SK-N-SH (cell line): ENCODE measurements around the gene LPP. TPM values are rescaled to one million over a fixed set of nuclear protein-coding genes. Genes with fewer than 3 reads are reported as not detected.
"Not testable (repeated sequence)": the region's sequence is repeated elsewhere in the genome, so short reads cannot be mapped to it uniquely, and the experiment has no call there.

Experiments used
- CTCF ChIA-PET: fragments of 300-600, 350-600 bp; formaldehyde crosslinking; extraction: SDS; loops from one replicate; lab custom pipeline; 2021; lab: Yijun Ruan, JAX
- POLR2A ChIA-PET: fragments of 350-600 bp; sonication (Branson Sonifier 250); formaldehyde crosslinking; extraction: SDS; loops from one replicate; lab custom pipeline; 2020; ENCODE audit warnings: antibody characterized with exemption, inconsistent platforms; lab: Yijun Ruan, JAX
- DNase-seq: peaks from one replicate; pipeline ENCODE4 v3.0.0; 2012
- H2AFZ ChIP-seq: fragments of 200-600 bp; sonication (generic); 2 replicates; pipeline ENCODE4 v1.8.1; 2016; ENCODE audit warnings: antibody characterized with exemption, mild to moderate bottlenecking, low read depth
- H3F3A ChIP-seq: fragments of 200-600 bp; sonication (generic); replicated peaks from 2 replicates; pipeline ENCODE3; 2016; ENCODE audit warnings: antibody characterized with exemption, mild to moderate bottlenecking; ENCODE audit not compliant: insufficient read depth
- H3K27ac ChIP-seq, 2 experiments: fragments of 200-500 bp in 1 of 2; fragments of 200-600 bp in 1 of 2; sonication (Bioruptor generic) in 1 of 2; sonication (generic), shearing (Covaris generic) in 1 of 2; 2 replicates each; pipeline versions ENCODE4 v1.5.1 to v1.6.1; 2014 to 2016; ENCODE audit warnings: low read depth in 2 of 2, inconsistent platforms in 1 of 2, low read length in 1 of 2, mild to moderate bottlenecking in 1 of 2, mixed read lengths in 1 of 2
- H3K27me3 ChIP-seq: fragments of 200-600 bp; sonication (generic), shearing (Covaris generic); 2 replicates; pipeline ENCODE4 v1.6.1; 2016; ENCODE audit warnings: mixed run types; ENCODE audit not compliant: insufficient read depth
- H3K36me3 ChIP-seq, 2 experiments: fragments of 200-500 bp in 1 of 2; fragments of 200-600 bp in 1 of 2; sonication (Bioruptor generic) in 1 of 2; sonication (generic) in 1 of 2; replicated peaks in 1 of 2; 2 replicates each; pipeline versions ENCODE3 to v1.5.1; 2014 to 2016; ENCODE audit warnings: low read length in 1 of 2, mild to moderate bottlenecking in 1 of 2; ENCODE audit not compliant: insufficient read depth in 2 of 2, control insufficient read depth in 1 of 2
- H3K4me1 ChIP-seq, 2 experiments: fragments of 200-500 bp in 1 of 2; fragments of 200-600 bp in 1 of 2; sonication (Bioruptor generic) in 1 of 2; sonication (generic), shearing (Covaris generic) in 1 of 2; 2 replicates each; pipeline versions ENCODE4 v1.5.1 to v1.6.1; 2014 to 2016; ENCODE audit warnings: low read depth in 1 of 2, low read length in 1 of 2, mixed run types in 1 of 2; ENCODE audit not compliant: insufficient read depth in 2 of 2, control insufficient read depth in 1 of 2
- H3K4me2 ChIP-seq: fragments of 200-600 bp; sonication (generic), shearing (Covaris generic); 2 replicates; pipeline ENCODE4 v1.6.1; 2017; ENCODE audit warnings: mixed run types
- H3K4me3 ChIP-seq, 2 experiments: fragments of 200-500 bp in 1 of 2; fragments of 200-600 bp in 1 of 2; sonication (Bioruptor generic) in 1 of 2; sonication (generic), shearing (Covaris generic) in 1 of 2; 2 replicates each; pipeline versions ENCODE4 v1.5.1 to v1.8.1; 2014 to 2016; ENCODE audit warnings: low read depth in 2 of 2, inconsistent platforms in 1 of 2, low read length in 1 of 2, mild to moderate bottlenecking in 1 of 2, mixed read lengths in 1 of 2, moderate library complexity in 1 of 2
- H3K79me2 ChIP-seq: fragments of 200-600 bp; sonication (generic); 2 replicates; pipeline ENCODE4 v1.8.1; 2017; ENCODE audit warnings: mild to moderate bottlenecking; ENCODE audit not compliant: insufficient read depth
- H3K9ac ChIP-seq: fragments of 200-600 bp; sonication (generic); 2 replicates; pipeline ENCODE4 v1.6.1; 2017; ENCODE audit warnings: mixed run types
- H3K9me2 ChIP-seq: fragments of 200-600 bp; sonication (generic); 2 replicates; pipeline ENCODE4 v1.6.1; 2017; ENCODE audit warnings: mixed run types
- H3K9me3 ChIP-seq: fragments of 200-600 bp; sonication (generic); 2 replicates; pipeline ENCODE4 v1.6.1; 2017; ENCODE audit warnings: mixed run types, mild to moderate bottlenecking, moderate library complexity
- H4K20me1 ChIP-seq: fragments of 200-600 bp; sonication (generic); 2 replicates; pipeline ENCODE4 v1.6.1; 2017; ENCODE audit warnings: mild to moderate bottlenecking, mixed run types; ENCODE audit not compliant: insufficient read depth
- CHD2 ChIP-seq: fragments of 150-350 bp; IDR thresholded peaks from 2 replicates; pipeline ENCODE4 v1.6.1; 2018; ENCODE audit warnings: low read length; ENCODE audit not compliant: partially characterized antibody
- CTCF ChIP-seq: fragments of 200-600 bp; sonication (generic); IDR thresholded peaks from 2 replicates; pipeline ENCODE4 v1.6.1; 2017; ENCODE audit warnings: antibody characterized with exemption, mild to moderate bottlenecking, moderate library complexity
- ELF1 ChIP-seq: IDR thresholded peaks from 2 replicates; pipeline ENCODE4 v1.4.0; 2012
- GABPA ChIP-seq: IDR thresholded peaks from 2 replicates; pipeline ENCODE4 v1.4.0; 2012; ENCODE audit warnings: low read depth, mild to moderate bottlenecking
- IRF3 ChIP-seq: fragments of 150-350 bp; IDR thresholded peaks from 2 replicates; pipeline ENCODE4 v1.6.1; 2016; ENCODE audit warnings: mild to moderate bottlenecking, low read depth, low read length
- MEF2A ChIP-seq: IDR thresholded peaks from 2 replicates; pipeline ENCODE4 v1.4.0; 2012; ENCODE audit warnings: low read depth, borderline replicate concordance
- NRF1 ChIP-seq: IDR thresholded peaks from 2 replicates; pipeline ENCODE4 v1.6.1; 2012; ENCODE audit warnings: low read depth, mild to moderate bottlenecking, low read length
- POLR2AphosphoS5 ChIP-seq: IDR thresholded peaks from 2 replicates; pipeline ENCODE4 v1.6.1; 2012; ENCODE audit warnings: low read depth, low read length
- RCOR1 ChIP-seq: fragments of 150-350 bp; IDR thresholded peaks from 2 replicates; pipeline ENCODE4 v1.6.1; 2017; ENCODE audit warnings: antibody characterized with exemption, low read length
- RFX5 ChIP-seq: IDR thresholded peaks from 2 replicates; pipeline ENCODE4 v1.6.1; 2012; ENCODE audit warnings: mild to moderate bottlenecking, improper control_type of control experiment, low read length
- SIN3A ChIP-seq: IDR thresholded peaks from 2 replicates; pipeline ENCODE4 v1.6.1; 2012; ENCODE audit warnings: low read depth, mild to moderate bottlenecking, low read length, moderate library complexity, borderline replicate concordance
- SMC3 ChIP-seq: IDR thresholded peaks from 2 replicates; pipeline ENCODE4 v1.6.1; 2012; ENCODE audit warnings: low read depth, low read length, improper control_type of control experiment
- TAF1 ChIP-seq: IDR thresholded peaks from 2 replicates; pipeline ENCODE4 v1.6.1; 2012; ENCODE audit warnings: low read depth, mild to moderate bottlenecking, low read length, moderate library complexity, borderline replicate concordance
- TCF12 ChIP-seq: IDR thresholded peaks from 2 replicates; pipeline ENCODE4 v1.4.0; 2012
- TEAD4 ChIP-seq: IDR thresholded peaks from 2 replicates; pipeline ENCODE4 v1.4.0; 2012; ENCODE audit warnings: mild to moderate bottlenecking, borderline replicate concordance; ENCODE audit not compliant: insufficient read depth
- USF1 ChIP-seq: IDR thresholded peaks from 2 replicates; pipeline ENCODE4 v1.4.0; 2012; ENCODE audit warnings: low read depth, borderline replicate concordance
- ZBTB33 ChIP-seq: IDR thresholded peaks from 2 replicates; pipeline ENCODE4 v1.4.0; 2012; ENCODE audit warnings: low read depth, borderline replicate concordance
- WGBS: methylation state at CpG from one replicate; pipeline ENCODE4 v1.1.6; 2017; ENCODE audit warnings: low lambda C conversion rate; 5-methylcytosine and 5-hydroxymethylcytosine counted together
- polyA plus RNA-seq, 3 experiments: library from polyadenylated mRNA; depleted of rRNA; stranded (reverse); fragments of >200 nt; gene quantifications; 2 replicates each; pipeline ENCODE4 v1.2.3, GENCODE V29; 2012

Gene LPP
- polyA plus RNA-seq, 1 of the 3 experiments (the other 2 are of a cell fraction), result 6.6 TPM

GRCh38 chr3:188634285-188634684 is 480.3 kb downstream of the LPP start (continued):
- TF ChIP-seq CTCF, result no peak

- Histone ChIP-seq H3F3A (no peaks in the 10 kb centered on the region), H4K20me1 (no peaks in the 10 kb centered on the region), H3K9me3 (no peaks in the 10 kb centered on the region), H3K9ac (no peak overlapping the region), H3K4me2 (no peak overlapping the region), H3K36me3 (peaks cover 0 to 17% of the 10 kb centered on the region in 2 experiments), H3K4me3 (no peak overlapping the region), H3K27ac (no peak overlapping the region), H3K9me2 (no peaks in the 10 kb centered on the region), H2AFZ (no peak overlapping the region), H3K27me3 (no peaks in the 10 kb centered on the region), H3K79me2 (no peaks in the 10 kb centered on the region), H3K4me1 (no peaks in the 10 kb centered on the region)
- POLR2A ChIA-PET, result interaction anchor here (0.6 kb wide), 1 partner anchor 1431 kb away, joined by 3 read pairs; no protein-coding TSS in a partner anchor
- CTCF ChIA-PET, result no interaction called here
- TF ChIP-seq SMC3 (no peak), NRF1 (no peak), CHD2 (no peak), SIN3A (no peak), ELF1 (no peak), GABPA (no peak), RCOR1 (no peak), MEF2A (no peak), TEAD4 (no peak), ZBTB33 (no peak), USF1 (no peak), POLR2AphosphoS5 (no peak), RFX5 (no peak), IRF3 (no peak), TAF1 (no peak), TCF12 (no peak)
- no peak for DNase-seq
- WGBS, result 54% methylated on average over 10 of the region's 10 CpGs
These were observed 481.5 kb downstream of the LPP start for GRCh38 chr3:188635258-188636042.

- H3K9ac ChIP-seq, H3F3A ChIP-seq, DNase-seq, H4K20me1 ChIP-seq, H3K4me2 ChIP-seq, CTCF ChIA-PET, H3K27me3 ChIP-seq, H3K79me2 ChIP-seq, H2AFZ ChIP-seq, H3K4me1 ChIP-seq, POLR2A ChIA-PET, H3K9me3 ChIP-seq, H3K27ac ChIP-seq, H3K4me3 ChIP-seq, H3K9me2 ChIP-seq: not testable (repeated sequence)
- H3K36me3 ChIP-seq, result peaks cover 0 to 13% of the 10 kb centered on the region in 2 experiments
- 87% methylated on average over 11 of the region's 13 CpGs for WGBS
These were observed 482.3 kb downstream of the LPP start for GRCh38 chr3:188636292-188636691.
